Neural cell (in vitro differentiated cells): ENCODE measurements around the gene RPE65.

ENCODE experiments used
- CTCF ChIP-seq: fragments of 450-650 bp; IDR thresholded peaks from 2 replicates; pipeline ENCODE4 v1.5.1; 2014; ENCODE audit warnings: antibody characterized with exemption, mild to moderate bottlenecking, moderate library complexity; ENCODE audit not compliant: poor library complexity, severe bottlenecking
- EP300 ChIP-seq: fragments of 450-650 bp; conservative IDR thresholded peaks from 2 replicates; pipeline ENCODE4 v1.6.1; 2014; ENCODE audit warnings: antibody characterized with exemption, mild to moderate bottlenecking, moderate library complexity; ENCODE audit not compliant: poor library complexity, severe bottlenecking
- EZH2 ChIP-seq: fragments of 200-600, 300-800 bp; shearing (Covaris generic), sonication (generic); IDR thresholded peaks from 2 replicates; pipeline ENCODE4 v1.6.1; 2014; ENCODE audit warnings: antibody characterized with exemption, low read length, borderline replicate concordance, mild to moderate bottlenecking; ENCODE audit not compliant: insufficient read depth, poor library complexity, severe bottlenecking
- MXI1 ChIP-seq: fragments of 450-650 bp; conservative IDR thresholded peaks from 2 replicates; pipeline ENCODE4 v1.6.1; 2014; ENCODE audit warnings: antibody characterized with exemption, mild to moderate bottlenecking; ENCODE audit not compliant: poor library complexity, severe bottlenecking
- RAD21 ChIP-seq: fragments of 450-650 bp; conservative IDR thresholded peaks from 2 replicates; pipeline ENCODE4 v1.6.1; 2014; ENCODE audit warnings: antibody characterized with exemption, mild to moderate bottlenecking, moderate library complexity
- REST ChIP-seq: IDR thresholded peaks from 2 replicates; pipeline ENCODE4 v1.6.1; 2012; ENCODE audit warnings: borderline replicate concordance
- TAF1 ChIP-seq: IDR thresholded peaks from 2 replicates; pipeline ENCODE4 v1.6.1; 2012; ENCODE audit warnings: low read depth

GRCh38 chr1:68495532-68495931, 45.8 kb upstream of the RPE65 start:
- TF ChIP-seq TAF1 (no peak), CTCF (no peak), EZH2 (no peak), RAD21 (no peak), EP300 (no peak), REST (no peak), MXI1 (no peak)
